SHP77 (cell line): ENCODE data around the gene CMC2.

Experiments
- DNase-seq, 2 experiments: peaks; one replicate each; lab custom pipeline; 2025; lab: John Stamatoyannopoulos, UW

CMC2 gene

DNA sequence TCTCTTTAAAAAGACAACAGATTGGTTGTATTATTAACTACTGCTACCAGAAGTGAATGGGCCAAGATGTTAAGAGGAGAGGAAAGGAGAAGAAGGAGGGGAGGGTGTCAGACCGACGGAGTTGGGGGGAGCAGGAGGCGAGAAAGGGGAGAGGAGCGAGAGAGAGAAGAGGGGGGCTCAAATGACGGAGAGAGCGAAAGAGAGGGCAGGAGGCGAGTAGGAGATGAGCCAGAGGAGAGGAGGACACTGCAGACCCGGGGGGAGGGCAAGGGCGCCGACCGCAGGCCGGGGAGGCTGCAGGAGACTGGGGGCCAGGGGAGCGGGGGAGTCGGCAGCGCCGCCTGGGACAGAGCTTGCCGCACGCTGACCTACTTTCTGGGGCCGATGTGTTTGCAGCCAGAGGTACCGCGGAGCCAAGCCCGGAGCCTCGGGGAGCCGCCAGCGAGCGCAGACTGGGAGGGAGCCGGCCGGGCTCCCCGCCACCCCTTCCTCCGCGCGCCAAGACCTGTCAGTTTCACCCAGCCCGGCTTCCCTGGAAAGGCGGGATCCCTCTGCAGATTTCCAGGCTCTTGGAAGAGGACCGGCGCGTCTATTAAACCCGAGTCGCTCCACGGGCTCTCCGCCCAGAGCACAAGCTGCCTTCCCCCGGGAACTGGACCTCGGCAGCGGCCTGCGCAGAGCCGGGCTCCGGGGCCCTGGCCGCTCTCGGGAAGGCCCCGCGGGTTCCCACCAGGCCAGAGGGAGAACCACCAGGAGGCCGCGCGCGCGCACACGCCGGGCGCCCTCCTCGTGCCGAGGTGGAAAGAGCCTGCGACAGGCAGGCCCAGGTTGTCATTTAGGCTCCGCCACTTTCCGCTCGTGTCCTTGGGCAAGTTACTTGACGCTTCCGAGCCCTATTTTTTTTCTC, 74.6 kb downstream of the CMC2 start:
- DNase-seq: no peak

DNA sequence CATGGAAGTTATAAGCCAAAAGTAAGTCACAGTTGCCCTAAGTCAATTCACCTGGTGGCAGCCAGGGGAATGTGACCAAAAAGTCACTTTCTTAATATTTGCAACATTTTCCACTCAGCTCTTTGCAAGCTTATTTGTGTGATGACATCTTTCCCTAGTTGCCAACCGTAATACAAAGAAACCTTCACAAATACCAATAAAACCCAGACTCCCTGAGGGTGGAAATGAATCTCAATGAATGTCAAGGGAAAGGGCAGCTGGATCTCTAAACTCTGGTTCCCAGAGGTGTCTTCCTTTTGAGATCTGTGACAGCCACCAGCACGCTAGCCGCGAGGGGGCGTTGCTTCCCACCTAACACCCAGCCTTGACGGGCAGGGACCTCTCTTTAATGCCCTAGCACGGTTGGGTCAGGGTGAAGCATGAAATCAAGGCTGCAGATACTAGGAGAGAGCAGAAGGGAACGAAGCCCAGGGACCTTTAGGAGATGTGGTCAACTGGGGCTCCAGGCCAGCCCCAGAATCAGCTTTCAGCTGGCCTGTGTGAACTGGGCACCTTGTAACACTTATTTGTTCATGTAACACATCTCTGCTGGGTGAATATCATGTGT, 82.2 kb downstream of the CMC2 start:
- DNase-seq: peak; percentile 60 to 62

DNA sequence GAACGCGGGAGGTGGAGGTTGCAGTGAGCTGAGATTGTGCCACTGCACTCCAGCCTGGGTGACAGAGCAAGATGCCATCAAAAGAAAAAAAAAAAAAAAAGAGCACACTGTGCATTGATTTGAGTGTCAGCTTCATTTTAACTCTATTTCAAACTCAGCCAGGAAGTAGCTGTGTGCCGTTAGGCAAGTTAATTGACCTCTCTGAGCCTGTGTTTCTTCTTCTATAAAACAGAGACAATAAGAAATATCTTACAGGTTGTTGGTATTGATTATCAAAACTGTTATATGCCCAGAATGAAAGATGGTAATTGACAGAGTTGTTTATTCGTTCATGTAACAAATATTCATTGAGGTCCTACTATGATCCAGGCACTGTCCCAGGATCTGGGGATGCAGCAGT, 83.3 kb downstream of the CMC2 start:
- DNase-seq: no peak
